DMS79 treated with DMSO at 0.1 percent for 48 hours (cell line): Measurements from ENCODE around the gene SPINK4.
A peak's percentile ranks its signal among the peaks of the same experiment; 100 is the strongest.

Source experiments
- DNase-seq: peaks from one replicate; lab custom pipeline; 2025; lab: John Stamatoyannopoulos, UW

SPINK4 gene, protein sequence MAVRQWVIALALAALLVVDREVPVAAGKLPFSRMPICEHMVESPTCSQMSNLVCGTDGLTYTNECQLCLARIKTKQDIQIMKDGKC

DNA sequence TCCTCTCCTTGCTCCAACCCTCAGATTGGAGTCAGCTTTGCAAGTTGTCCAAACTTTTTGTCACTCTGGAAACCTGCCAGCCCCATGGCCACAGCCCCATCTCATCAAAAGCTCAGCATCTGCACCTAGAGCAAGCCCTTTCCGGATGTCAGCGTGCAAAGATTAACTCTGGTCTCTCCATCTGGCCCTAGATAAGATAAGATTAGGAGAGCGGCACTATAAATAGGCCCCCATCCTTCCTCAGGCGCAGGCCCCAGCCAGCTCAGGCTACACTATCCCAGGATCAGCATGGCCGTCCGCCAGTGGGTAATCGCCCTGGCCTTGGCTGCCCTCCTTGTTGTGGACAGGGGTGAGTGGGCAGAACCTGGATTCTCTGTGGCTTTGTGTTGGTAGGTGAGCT is at the start of gene SPINK4:
SPINK4 (plus strand) TSS at position 247 of the 400 bp plus-strand sequence; CDS start at position 289, 42 bp downstream.
- DNase-seq, result no peak

DNA sequence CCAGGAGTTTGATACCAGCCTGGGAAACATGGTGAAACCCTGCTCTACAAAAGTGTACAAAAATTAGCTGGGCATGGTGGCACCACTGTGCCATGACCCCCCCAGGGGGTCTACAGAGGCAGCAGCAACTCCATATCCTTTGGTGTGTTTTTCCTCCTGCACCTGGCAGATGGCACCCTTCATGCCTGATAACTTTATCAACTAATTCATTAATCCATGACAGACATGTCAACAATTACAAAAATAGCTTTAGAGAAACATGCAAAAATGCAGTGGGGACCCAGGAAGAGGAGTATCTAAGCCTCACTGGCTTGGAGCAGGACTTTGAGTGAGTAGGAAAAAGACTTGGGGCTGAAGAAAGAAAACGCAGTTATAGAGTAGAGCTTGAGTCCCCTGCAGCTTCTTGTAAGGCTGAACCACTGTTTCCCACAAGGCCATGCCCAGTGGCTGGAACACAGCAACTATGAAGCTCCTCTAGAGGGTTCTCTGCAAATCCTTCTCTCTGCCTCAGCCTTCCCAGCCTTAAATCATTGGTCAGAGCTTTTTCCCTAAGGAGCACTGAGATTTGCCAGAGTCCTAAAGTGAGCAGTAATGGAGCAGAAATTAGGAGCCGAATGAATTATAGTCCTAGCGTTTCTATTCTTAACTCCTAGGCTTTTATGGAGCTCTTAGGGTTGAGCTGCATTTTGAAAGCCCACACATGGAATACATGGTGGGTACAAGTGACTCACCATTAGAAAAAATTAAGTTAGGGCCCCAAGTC is 47.3 kb upstream of the SPINK4 start:
- DNase-seq, result no peak

DNA sequence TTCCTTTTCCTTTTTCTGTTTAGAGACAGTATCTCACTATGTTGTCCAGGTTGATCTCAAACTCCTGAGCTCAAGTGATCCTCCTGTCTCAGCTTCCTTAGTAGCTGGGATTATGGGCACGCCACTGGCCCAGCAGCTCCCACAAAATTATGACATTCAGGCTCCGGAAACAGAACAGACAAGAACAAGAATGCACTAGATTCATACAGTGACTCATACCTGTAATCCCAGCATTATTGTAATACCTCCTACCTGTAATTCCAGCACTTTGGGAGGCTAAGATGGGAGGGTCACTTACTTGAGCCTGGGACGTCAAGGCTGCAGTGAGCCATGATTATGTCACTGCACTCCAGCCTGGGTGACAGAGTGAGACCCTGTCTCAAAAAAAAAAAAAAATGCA is 46.1 kb upstream of the SPINK4 start:
- DNase-seq, result no peak

DNA sequence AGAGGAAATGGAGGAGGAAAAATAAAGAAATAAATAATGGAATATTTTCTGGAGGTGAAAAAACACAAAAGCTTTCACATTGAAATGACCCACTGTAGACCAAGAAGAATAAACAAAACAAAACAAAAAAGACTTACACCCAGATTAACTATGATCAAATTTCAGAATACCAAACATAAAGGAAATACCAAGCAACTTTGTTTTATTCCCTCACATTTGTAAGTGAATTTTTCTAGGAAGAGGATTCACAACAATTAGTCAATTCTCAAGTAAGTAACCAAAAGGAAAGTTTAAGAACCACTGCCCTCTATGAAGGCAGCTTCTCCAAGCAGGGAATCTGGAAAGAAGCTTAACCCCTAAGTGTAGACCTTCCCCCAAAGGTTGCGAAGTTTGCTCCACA is 43.2 kb upstream of the SPINK4 start:
- no peak for DNase-seq

DNA sequence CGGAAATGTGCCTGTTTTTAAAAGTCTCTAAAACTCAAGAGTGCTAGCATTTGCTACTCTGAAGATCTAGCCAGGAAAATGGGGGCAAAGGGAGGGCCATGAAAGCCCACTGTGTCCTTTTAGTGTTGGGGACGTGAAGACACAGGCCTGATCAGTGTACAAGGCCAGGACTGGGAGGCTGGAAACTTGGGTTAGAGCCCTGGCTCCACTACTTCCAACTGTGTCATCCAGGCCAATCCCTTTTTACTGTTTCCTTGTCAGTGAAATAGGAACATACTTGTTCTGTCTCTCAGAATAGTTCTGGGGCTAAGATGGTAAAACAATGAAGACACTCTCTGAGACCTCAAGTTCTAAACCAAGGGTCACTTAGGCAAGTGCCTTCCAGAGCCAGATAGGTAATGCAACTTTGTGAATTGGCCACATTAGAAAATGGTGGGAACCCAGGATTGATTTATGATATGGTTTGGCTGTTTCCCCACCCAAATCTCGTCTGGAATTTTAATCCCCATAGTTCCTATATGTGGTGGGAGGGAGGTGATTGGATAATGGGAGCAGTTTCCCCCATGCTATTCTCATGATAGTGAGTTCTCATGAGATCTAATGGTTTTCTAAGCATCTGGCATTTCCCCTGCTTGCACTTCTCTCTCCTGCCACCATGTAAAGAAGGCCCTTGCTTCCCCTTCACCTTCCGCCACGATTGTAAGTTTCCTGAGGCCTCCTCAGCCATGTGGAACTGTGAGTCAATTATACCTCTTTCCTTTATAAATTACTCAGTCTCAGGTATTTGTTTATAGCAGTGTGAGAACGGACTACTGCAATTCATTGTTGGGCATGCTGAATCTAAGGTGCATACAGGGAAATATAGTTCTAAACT is 42.5 kb upstream of the SPINK4 start:
- DNase-seq, result no peak

DNA sequence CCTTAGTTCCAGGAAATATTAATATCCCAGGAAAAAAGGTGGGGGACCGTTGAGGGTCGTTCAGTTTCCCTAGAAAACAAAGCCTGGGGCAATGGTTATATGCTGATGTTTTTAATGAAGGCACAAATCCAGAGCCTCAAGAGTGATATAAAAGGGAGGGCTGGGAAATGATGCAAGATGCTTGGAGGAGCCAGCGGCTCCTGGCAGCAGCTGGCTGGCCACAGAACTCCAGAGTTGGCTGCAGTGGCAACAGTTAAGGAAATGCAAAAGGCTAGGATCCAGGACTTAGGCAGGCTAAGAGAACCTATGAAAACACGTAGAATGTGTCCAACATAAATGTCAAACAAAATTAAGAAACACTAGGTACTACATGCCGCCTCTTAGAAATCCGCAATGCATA is 41.8 kb upstream of the SPINK4 start:
- DNase-seq, result no peak

DNA sequence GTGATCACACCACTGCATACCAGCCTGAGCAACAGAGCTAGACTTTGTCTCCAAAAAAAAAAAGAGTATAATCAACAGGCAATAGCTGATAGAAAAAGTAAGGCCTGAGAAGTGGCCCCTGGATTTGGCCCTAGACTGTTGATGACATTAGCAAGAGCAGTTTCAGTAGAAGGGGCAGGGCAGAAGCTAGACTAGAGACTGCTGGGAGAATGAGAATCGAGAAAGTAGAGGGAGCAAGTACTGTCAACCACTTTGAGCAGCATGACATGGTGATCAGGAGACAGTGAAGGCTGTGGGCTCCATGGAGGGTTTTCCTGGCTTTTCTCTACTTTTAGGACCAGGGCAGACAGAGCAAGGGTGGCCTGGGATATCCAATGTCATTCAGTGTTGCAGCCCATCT is 37.9 kb upstream of the SPINK4 start:
- no peak for DNase-seq

DNA sequence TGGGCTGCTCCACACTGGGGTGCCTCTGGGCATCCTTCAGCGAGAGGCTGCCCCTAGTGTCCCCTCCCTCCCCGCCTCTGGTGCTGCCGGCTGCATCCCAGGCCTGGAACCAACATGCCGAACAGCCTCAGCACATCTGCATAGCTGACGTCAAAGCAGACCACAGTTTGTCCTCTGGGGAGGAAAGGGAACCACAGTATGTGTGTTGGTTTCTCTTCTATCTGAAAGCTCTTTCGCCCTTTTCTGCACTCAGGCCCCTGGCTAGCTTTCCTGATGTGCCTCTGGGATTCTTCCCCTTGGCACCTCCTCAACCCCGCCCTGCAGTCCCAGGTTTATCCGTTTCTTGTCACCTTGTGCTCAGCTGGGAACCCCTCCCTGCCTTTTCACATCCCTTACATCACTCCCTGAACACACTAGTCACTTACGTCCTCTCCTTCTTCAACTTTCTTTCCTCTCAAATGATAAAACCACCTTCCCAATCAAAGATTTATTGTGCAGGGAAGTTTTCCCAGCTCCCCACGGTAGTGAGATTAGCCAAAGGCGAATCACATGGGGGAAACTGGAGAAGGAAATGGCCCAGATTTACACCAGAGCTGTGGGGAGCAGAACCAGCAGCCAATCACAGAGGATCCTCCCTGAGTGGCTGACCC is 37.3 kb upstream of the SPINK4 start:
- no peak for DNase-seq

DNA sequence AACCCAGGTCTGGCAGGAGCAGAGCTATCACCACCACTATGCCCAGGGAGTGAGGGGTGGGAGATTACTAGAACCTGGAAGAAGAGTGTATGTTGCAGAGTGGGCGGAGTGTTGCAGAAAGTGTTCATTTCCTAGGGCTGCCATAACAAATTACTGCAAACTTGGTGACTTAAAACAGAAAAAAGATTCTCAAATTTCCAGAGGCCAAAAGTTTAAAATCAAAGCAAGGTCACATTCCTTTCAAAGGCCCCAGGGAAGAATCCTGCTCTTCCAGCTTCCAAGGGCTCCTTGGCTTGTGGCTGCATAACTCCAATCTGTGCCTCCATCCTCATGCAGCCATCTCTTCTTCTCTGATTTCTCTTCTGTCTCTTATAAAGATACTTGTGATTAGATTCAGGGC is 30.6 kb upstream of the SPINK4 start:
- DNase-seq, result no peak

DNA sequence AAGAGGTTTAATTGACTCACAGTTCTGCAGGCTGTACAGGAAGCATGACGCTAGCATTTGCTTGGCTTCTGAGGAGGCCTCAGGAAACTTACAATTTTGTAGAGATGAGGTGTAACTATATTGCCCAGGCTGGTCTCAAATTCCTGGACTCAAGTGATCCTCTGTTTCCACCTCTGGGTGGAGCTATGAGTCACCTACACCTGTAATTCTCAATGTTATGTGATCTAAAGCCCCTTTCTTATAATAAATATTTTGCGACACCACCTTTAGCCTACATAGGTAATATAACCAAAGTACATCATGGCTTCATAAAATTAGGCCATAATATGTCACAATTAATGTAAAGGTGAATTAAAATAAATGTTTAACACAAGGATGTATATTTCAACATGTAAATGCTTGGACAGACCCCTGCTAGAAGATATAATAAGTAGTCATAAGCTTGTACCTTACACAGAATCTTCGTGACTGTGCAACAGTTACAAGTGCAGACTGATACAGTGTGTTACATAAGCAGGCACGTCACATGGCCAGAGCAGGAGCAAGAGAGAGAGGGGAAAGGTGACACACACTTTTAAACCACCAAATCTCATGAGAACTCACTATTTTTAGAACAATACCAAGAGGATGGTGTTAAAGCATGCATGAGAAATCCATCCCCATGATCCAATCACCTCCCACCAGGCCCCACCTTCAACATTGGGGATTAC is 29.8 kb upstream of the SPINK4 start:
- no peak for DNase-seq

DNA sequence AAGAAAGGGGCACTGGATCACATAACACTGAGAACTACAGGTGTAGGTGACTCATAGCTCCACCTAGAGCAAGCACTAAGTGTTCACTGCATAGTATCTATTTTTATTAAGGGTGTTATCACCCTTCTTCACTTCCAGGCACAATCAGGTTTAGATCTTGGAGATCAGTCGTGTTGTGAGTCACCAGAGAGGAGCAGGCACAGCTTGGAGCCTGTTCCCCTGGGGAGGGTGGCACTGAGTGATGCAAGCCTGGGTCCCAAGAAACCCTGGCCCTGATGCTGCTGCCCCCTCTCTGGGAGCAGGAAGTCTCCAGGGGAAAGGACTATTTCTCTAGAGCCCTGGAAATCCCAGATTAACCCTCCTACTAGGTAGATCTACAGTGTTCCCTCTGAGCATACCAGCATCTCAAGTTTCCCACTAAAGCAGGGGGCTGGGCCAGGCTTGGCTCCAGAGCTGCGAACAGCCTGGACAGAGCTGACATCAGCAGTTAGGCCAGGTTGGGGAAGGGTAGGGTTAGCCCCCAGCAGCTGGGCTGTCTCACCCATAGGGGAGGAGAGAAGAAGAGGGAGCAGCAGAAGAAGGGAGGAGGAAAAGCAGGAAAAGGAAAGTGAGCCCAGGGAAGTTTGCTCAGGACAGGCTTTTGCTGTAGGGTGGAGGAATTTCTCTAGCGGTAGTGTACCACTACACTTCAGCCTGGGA is 28.1 kb upstream of the SPINK4 start:
- no peak for DNase-seq

DNA sequence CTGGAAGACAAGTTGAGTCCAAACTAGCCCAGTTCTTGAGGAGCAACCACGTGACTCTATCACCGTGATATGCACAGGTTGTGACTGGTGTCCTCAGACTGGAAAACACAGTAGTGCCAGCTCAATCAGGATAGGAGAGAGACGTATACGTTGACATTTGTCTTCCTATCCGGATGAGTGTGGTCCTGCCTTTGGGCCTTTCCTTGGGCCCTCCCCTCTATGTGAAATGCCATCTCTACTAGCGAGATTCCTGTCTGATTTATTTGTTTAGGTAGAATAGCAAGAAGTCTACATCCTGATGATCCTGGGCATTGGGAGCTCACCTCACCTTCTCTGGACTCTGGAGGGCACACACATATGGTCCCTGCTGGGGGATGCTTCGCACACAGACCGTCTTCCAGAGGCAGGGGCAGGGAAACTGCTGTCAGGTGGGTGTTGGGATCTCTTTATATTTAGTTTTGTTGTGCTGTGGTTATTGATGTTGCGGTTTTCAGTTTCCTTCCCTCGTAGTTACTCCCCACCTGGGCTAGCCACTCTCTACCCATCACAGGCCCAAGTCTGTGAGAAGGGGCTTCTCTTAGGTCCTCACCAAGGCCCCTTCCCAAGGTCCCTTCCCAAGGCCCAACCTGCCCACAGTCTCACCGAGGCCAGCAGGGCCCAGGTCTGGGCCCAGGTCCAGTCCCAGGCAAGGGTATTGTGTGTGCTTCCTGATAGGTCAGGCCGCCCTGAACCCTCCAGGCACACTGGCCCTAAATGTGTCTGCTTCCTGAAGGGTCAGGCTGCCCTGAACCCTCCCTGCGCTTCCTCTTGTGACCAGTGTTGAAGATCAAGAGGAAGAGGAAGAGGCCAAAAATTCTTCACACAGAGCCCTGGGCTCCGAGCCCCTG is 19.0 kb upstream of the SPINK4 start:
- no peak for DNase-seq

DNA sequence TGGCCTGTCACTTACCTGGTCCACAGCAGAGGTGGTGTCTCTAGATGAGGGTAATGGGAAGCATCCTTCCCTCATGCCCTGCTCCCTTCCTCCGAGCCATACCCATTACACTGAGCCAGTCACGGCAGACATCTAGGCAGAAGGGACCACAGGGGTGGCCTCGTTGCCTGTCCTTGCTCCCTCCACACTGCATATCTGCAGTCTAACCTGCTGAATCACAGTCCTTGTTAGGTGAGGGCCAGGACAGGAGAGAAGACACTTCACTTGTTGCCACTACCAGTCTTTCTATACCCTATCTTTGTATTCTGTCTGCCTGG is 18.4 kb upstream of the SPINK4 start:
- DNase-seq, result no peak

DNA sequence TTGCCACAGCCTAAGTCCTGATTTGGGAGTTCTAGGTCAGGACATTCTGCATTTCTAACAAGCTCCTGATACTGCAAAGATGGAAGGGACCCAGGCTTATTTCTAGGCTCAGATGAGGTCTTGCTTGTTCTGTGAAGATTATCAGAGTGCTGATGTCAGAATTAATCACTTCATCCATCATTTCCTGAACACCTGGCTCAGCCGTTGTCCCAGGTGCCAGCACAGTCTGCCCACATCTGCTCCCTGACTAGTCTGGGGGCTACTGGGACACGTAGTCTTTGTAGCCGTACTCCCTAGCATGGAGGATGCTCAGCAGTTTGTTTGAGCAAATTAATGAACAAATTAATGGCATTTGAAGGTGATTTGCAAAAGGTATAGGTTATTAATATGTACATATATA is 17.9 kb upstream of the SPINK4 start:
- no peak for DNase-seq

DNA sequence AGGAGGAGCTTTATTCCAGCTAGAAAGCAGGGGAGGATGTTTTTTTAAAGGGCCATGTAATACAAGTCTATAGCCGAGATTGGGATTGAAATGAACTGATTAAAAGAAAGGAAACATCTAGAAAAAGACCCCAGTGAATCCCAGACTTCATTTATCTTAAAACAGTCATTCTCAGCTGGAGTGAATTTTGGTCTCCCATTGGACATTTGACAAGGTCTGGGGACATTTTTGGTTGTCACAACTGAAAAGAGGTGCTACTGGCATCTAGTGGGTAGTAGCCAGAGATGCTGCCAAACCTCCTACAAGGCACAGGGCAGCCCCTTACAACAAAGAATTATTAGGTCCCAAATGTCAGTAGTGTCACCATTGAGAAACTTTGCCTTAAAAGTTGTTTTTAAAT is 16.3 kb upstream of the SPINK4 start:
- no peak for DNase-seq

DNA sequence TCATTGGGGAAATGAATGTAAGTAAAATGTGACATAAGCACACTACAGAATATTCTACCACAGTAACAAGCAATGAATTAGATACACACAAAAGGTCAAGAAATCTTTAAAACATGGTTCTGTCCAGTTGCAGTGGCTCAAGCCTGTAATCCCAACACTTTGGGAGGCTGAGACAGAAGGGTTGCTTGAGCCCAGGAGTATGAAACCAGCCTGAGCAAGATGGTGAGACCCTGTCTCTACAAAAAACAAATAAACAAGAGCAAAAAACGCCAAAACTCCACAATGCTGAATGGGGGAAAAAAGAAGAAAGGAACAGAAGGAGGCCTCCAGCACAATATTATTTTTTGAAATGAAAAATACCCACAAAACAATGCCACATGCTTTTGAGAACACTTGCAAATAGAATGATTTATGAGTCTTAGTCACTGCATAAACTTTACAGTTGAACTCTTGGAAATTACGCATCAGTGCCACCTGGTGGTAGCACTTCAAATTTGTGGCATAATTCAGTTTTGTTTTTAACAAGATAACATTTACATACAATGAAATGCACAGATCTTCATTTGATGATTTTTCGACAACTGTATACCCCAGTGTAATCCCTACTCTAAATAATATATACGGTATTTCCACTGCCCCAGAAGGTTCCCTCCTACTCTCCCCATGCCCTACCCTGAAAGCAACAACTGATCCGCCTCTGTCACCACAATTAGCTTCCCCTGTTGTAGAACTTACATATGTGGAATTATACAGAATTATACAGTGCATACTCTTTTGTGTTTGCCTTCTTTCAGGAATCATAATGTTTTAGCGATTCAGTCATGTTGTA is 14.4 kb upstream of the SPINK4 start:
- peak; percentile 67 for DNase-seq

DNA sequence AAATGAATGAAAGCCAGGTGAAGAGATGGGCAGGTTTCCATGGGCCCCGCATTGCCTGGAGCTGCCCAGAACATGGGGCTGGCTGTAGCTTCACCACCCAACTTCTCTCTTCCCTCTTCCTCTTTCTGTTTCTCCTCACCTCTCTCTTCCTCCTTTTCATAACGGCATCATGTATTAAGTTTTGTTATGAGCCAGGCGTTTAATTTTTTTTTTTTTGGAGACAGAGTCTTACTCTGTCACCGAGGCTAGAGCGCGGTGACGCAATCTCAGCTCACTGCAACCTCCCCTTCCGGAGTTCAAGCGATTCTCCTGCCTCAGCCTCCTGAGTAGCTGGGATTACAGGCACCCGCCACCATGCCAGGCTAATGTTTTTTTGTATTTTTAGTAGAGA is 13.0 kb upstream of the SPINK4 start:
- no peak for DNase-seq

DNA sequence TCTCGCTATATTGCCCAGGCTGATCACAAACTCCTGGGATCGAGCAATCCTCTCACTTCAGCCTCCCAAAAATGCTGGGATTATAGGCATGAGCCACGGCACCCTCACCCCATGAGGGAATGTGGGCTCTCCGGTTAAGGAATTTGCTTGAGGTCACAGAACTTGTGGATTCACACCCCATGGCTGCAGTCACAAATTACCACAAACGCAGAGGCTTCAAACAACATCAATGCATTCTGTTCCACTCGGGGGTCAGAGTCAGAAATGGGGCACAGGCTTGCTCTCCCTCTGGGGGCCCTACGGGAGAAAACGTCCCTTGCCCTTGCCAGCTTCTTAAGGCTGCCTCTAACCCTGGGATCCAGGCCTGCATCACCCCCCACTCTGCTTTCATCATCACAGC is 12.2 kb upstream of the SPINK4 start:
- DNase-seq, result no peak

DNA sequence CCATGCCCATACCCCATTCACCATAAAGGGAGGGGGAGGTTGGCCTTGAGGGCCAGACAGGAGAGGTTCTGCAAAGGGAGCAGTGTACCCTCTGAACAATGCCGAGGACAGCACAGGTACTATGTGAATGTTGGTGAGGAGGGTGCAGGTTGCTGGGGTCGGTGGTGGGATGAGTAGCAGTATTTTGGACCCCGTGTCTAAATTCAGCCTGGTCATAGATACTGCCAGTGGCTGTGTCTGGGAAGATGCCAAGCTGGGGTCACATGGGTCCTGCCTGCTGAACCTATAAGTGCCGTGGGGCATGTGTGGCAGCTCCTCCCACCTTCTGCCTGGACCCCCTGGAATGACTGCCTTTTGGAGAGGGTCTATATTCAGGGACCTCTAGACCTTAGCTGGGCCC is 11.4 kb upstream of the SPINK4 start:
- no peak for DNase-seq
